Activated CD4-positive, CD25-positive, alpha-beta regulatory T cell treated with anti-CD3 and anti-CD28 coated beads, Interleukin-2, amount 50 U/mL, for 72 hours (primary cell): ENCODE measurements around the gene RERE.
"Not testable (repeated sequence)": the region's sequence is repeated elsewhere in the genome, so short reads cannot be mapped to it uniquely, and the experiment has no call there.

Experiments used
- DNase-seq: peaks from one replicate; pipeline ENCODE4 v3.0.0; 2021

Gene RERE

GRCh38 chr1:8533907-8534306 lies 283.5 kb downstream of the RERE start:
- no peak for DNase-seq

- DNase-seq = no peak
Measured at GRCh38 chr1:8533124-8533523, 284.3 kb downstream of the RERE start.

GRCh38 chr1:8529901-8530300 lies 287.5 kb downstream of the RERE start:
- DNase-seq = no peak

- no peak for DNase-seq
Measured at GRCh38 chr1:8527941-8528340, 289.5 kb downstream of the RERE start.

- DNase-seq = peak; percentile 50
Measured at GRCh38 chr1:8525558-8526275, 291.7 kb downstream of the RERE start.

GRCh38 chr1:8525216-8525557 lies 292.3 kb downstream of the RERE start:
- DNase-seq = peak; percentile 41

- DNase-seq = no peak
Measured at GRCh38 chr1:8524627-8525157, 292.7 kb downstream of the RERE start.

GRCh38 chr1:8523666-8524206 lies 293.7 kb downstream of the RERE start:
- no peak for DNase-seq

- no peak for DNase-seq
Measured at GRCh38 chr1:8520483-8520966, 296.9 kb downstream of the RERE start.

- no peak for DNase-seq
Measured at GRCh38 chr1:8519167-8519566, 298.3 kb downstream of the RERE start.

GRCh38 chr1:8518490-8518801 lies 299.0 kb downstream of the RERE start:
- DNase-seq = no peak

- no peak for DNase-seq
Measured at GRCh38 chr1:8517661-8518489, 299.6 kb downstream of the RERE start.

- DNase-seq = no peak
Measured at GRCh38 chr1:8516793-8517556, 300.5 kb downstream of the RERE start.

GRCh38 chr1:8516278-8516777 lies 301.1 kb downstream of the RERE start:
- DNase-seq = no peak

GRCh38 chr1:8512504-8512903 lies 304.9 kb downstream of the RERE start:
- DNase-seq = no peak

GRCh38 chr1:8510041-8510823 lies 307.2 kb downstream of the RERE start:
- DNase-seq = no peak

GRCh38 chr1:8509579-8509978 lies 307.9 kb downstream of the RERE start:
- no peak for DNase-seq

GRCh38 chr1:8506995-8507615 lies 310.3 kb downstream of the RERE start:
- no peak for DNase-seq

GRCh38 chr1:8506456-8506855 lies 311.0 kb downstream of the RERE start:
- DNase-seq = no peak

- DNase-seq = no peak
Measured at GRCh38 chr1:8503842-8504241, 313.6 kb downstream of the RERE start.

- DNase-seq = not testable (repeated sequence)
Measured at GRCh38 chr1:8502949-8503348, 314.5 kb downstream of the RERE start.
